B cell (primary cell): ENCODE results near the gene QRICH1. TPM values are rescaled to one million over a fixed set of nuclear protein-coding genes. Genes with fewer than 3 reads are reported as not detected.

Experiments
- ATAC-seq: fragments of 200-7000 bp; cut with Tn5 transposase; one replicate; pipeline ENCODE4 v1.10.0; 2021; ENCODE audit warnings: low read depth, mild to moderate bottlenecking, moderate number of reproducible peaks, moderate library complexity
- CTCF ChIA-PET: fragments of 350-600 bp; sonication (Branson Sonifier 250); formaldehyde crosslinking; loops from one replicate; lab custom pipeline; 2021; ENCODE audit warnings: antibody characterized with exemption, inconsistent platforms; lab: Charles Lee
- POLR2A ChIA-PET: fragments of 350-600 bp; sonication (Branson Sonifier 250); formaldehyde crosslinking; loops from one replicate; lab custom pipeline; 2021; ENCODE audit warnings: antibody characterized with exemption; lab: Charles Lee
- DNase-seq: peaks from one replicate; pipeline ENCODE4 v3.0.0; 2013
- H2AFZ ChIP-seq: 2 replicates; pipeline ENCODE4 v1.6.1; 2012; ENCODE audit warnings: mild to moderate bottlenecking, low read depth, low read length; ENCODE audit not compliant: insufficient read depth, poor library complexity, severe bottlenecking
- H3K27ac ChIP-seq, 2 donors: 1 replicate in 1 of 2; 2 replicates in 1 of 2; pipeline ENCODE4 v1.5.1; 2012 to 2013; ENCODE audit warnings: low read length in 2 of 2, mild to moderate bottlenecking in 2 of 2, moderate library complexity in 1 of 2
- H3K27me3 ChIP-seq, 4 experiments: fragments of 200-600 bp in 1 of 4; sonication (generic) in 1 of 4; replicated peaks in 1 of 4; 1 replicate in 2 of 4; 2 replicates in 2 of 4; pipeline versions ENCODE4 v1.6.1 to v1.7.0; 2013 to 2016; ENCODE audit warnings: low read length in 3 of 4, mild to moderate bottlenecking in 2 of 4, mixed read lengths in 1 of 4, moderate library complexity in 1 of 4; ENCODE audit not compliant: insufficient read depth in 4 of 4, control insufficient read depth in 3 of 4; ENCODE audit errors: control extremely low read depth in 1 of 4
- H3K36me3 ChIP-seq, 2 experiments: replicated peaks in 1 of 2; 1 replicate in 1 of 2; 2 replicates in 1 of 2; pipeline versions ENCODE4 v1.6.1 to v1.7.1; 2013; ENCODE audit warnings: low read length in 1 of 2; ENCODE audit not compliant: insufficient read depth in 2 of 2, control insufficient read depth in 1 of 2; ENCODE audit errors: control extremely low read depth in 1 of 2, extremely low read depth in 1 of 2
- H3K4me1 ChIP-seq, 2 donors: fragments of 200-600 bp in 1 of 2; sonication (generic) in 1 of 2; 1 replicate in 1 of 2; 2 replicates in 1 of 2; pipeline versions ENCODE4 v1.5.1 to v1.6.1; 2013 to 2017; ENCODE audit warnings: low read length in 2 of 2; ENCODE audit not compliant: control insufficient read depth in 2 of 2, insufficient read depth in 2 of 2
- H3K4me2 ChIP-seq: replicated peaks from 2 replicates; pipeline ENCODE3; 2012; ENCODE audit warnings: mild to moderate bottlenecking, low read depth, low read length; ENCODE audit not compliant: poor library complexity, severe bottlenecking
- H3K4me3 ChIP-seq, 5 experiments: fragments of 200-600 bp in 1 of 5; sonication (generic) in 1 of 5; 1 replicate in 3 of 5; 2 replicates in 2 of 5; pipeline versions ENCODE4 v1.5.1 to v1.7.0; 2011 to 2016; ENCODE audit warnings: low read length in 4 of 5, mild to moderate bottlenecking in 4 of 5, low read depth in 2 of 5, control low read depth in 1 of 5, moderate library complexity in 1 of 5; ENCODE audit not compliant: insufficient read depth in 1 of 5; ENCODE audit errors: control extremely low read depth in 1 of 5, extremely low read depth in 1 of 5
- H3K79me2 ChIP-seq: fragments of 200-600 bp; sonication (generic); one replicate; pipeline ENCODE4 v1.6.0; 2016; ENCODE audit warnings: low read length; ENCODE audit not compliant: control insufficient read depth, insufficient read depth
- H3K9ac ChIP-seq: fragments of 200-600 bp; sonication (generic); 2 replicates; pipeline ENCODE4 v1.6.1; 2017; ENCODE audit warnings: mild to moderate bottlenecking, low read length, moderate library complexity
- H3K9me3 ChIP-seq, 3 donors: one replicate each; pipeline versions ENCODE4 v1.6.1 to v1.7.1; 2013; ENCODE audit warnings: low read length in 2 of 3; ENCODE audit not compliant: control insufficient read depth in 2 of 3, insufficient read depth in 1 of 3; ENCODE audit errors: control extremely low read depth in 1 of 3
- H4K20me1 ChIP-seq: 2 replicates; pipeline ENCODE4 v1.6.0; 2012; ENCODE audit warnings: mild to moderate bottlenecking, low read length; ENCODE audit not compliant: insufficient read depth, control insufficient read depth, poor library complexity, severe bottlenecking
- H3K27ac Mint-ChIP-seq: one replicate; pipeline ENCODE4 v1.8.0; 2021; ENCODE audit warnings: mixed read lengths
- H3K27me3 Mint-ChIP-seq: one replicate; pipeline ENCODE4 v1.8.0; 2021; ENCODE audit warnings: mixed read lengths
- H3K4me1 Mint-ChIP-seq: one replicate; pipeline ENCODE4 v1.8.0; 2021; ENCODE audit warnings: mixed read lengths
- H3K4me3 Mint-ChIP-seq: one replicate; pipeline ENCODE4 v1.8.0; 2021; ENCODE audit warnings: mixed read lengths
- H3K9me3 Mint-ChIP-seq: one replicate; pipeline ENCODE4 v1.8.0; 2022; ENCODE audit warnings: mixed read lengths; ENCODE audit not compliant: insufficient read depth
- EZH2 ChIP-seq: IDR thresholded peaks from 2 replicates; pipeline ENCODE4 v1.6.1; 2012; ENCODE audit warnings: borderline replicate concordance, low read depth, mild to moderate bottlenecking, moderate library complexity, low read length; ENCODE audit not compliant: insufficient read depth, poor library complexity, severe bottlenecking
- WGBS: methylation state at CpG from one replicate; pipeline ENCODE4 v1.1.5; 2013; ENCODE audit warnings: missing lambda C conversion rate; ENCODE audit not compliant: insufficient coverage; 5-methylcytosine and 5-hydroxymethylcytosine counted together
- intact Hi-C: fragments of 100-400 bp; cut with micrococcal nuclease; formaldehyde crosslinking; loops from one replicate; pipeline ENCODE4 v1.10.0; 2022
- polyA plus RNA-seq: library from polyadenylated mRNA; depleted of rRNA; stranded (reverse); fragments of >200 nt; gene quantifications from 2 replicates; pipeline ENCODE4 v1.2.3, GENCODE V29; 2012
- total RNA-seq, 2 donors: library from RNA; stranded (reverse); fragments of 120-200 nt in 1 of 2; gene quantifications; 1 replicate in 1 of 2; 2 replicates in 1 of 2; pipeline versions ENCODE4 v1.2.3 to v1.2.4, GENCODE V29; 2013 to 2022
- TF ChIP-seq, protein P1 (sequence below): fragments of 200-600 bp; IDR thresholded peaks from one replicate; pipeline ENCODE4 v1.8.0; 2022; ENCODE audit warnings: antibody characterized with exemption, mild to moderate bottlenecking

Gene QRICH1
- total and polyA plus RNA-seq, 2 donors (not counting 1 experiment from before 2014, with no cell fraction given), result 179 to 187 TPM

DNA sequence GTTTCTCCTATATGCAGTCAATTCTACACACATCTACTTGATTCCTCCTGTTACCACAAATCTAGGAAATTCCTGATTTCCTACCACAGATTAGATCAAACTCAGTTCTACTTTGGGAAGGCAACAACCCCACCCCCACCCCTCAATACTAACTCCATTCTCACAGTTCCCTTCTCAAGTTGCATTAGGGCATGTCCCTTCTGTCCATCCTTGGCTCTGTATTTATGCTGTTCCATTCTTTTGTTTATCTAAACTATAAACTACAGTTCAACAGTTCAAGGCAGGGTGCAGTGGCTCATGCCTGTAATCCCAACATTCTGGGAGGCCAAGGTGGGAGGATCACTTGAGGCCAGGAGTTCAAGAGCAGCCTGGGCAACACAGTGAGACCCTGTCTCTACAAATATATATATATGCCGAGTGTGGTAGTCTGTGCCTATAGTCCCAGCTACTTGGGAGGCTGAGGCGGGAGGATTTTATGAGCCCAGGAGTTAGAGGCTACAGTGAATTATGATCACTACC, 39.5 kb downstream of the QRICH1 start:
- no peak overlapping the region for H3K4me3 Mint-ChIP-seq

GRCh38 chr3:49053543-49053942, 40.3 kb downstream of the QRICH1 start:
- H3K79me2 ChIP-seq, result peaks cover 31% of the 10 kb centered on the region
- TF ChIP-seq EZH2, result no peak
- TF ChIP-seq, protein P1, sequence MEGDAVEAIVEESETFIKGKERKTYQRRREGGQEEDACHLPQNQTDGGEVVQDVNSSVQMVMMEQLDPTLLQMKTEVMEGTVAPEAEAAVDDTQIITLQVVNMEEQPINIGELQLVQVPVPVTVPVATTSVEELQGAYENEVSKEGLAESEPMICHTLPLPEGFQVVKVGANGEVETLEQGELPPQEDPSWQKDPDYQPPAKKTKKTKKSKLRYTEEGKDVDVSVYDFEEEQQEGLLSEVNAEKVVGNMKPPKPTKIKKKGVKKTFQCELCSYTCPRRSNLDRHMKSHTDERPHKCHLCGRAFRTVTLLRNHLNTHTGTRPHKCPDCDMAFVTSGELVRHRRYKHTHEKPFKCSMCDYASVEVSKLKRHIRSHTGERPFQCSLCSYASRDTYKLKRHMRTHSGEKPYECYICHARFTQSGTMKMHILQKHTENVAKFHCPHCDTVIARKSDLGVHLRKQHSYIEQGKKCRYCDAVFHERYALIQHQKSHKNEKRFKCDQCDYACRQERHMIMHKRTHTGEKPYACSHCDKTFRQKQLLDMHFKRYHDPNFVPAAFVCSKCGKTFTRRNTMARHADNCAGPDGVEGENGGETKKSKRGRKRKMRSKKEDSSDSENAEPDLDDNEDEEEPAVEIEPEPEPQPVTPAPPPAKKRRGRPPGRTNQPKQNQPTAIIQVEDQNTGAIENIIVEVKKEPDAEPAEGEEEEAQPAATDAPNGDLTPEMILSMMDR, result no peak
- no peak overlapping the region for H3K27ac Mint-ChIP-seq
- H3K27ac ChIP-seq, result no peak overlapping the region
- POLR2A ChIA-PET, result no interaction called here
- no peak overlapping the region for H3K4me3 Mint-ChIP-seq
- H4K20me1 ChIP-seq, result peaks cover 39% of the 10 kb centered on the region
- ATAC-seq (no peak), DNase-seq (no peak)
- no peaks in the 10 kb centered on the region for H3K27me3 ChIP-seq
- no peaks in the 10 kb centered on the region for H3K27me3 Mint-ChIP-seq
- WGBS, result 50% methylated on average over 1 of the region's 1 CpG
- no peaks in the 10 kb centered on the region for H3K4me1 ChIP-seq
- no peaks in the 10 kb centered on the region for H3K4me1 Mint-ChIP-seq
- intact Hi-C loops, result no loop called here
- no peaks in the 10 kb centered on the region for H3K9me3 Mint-ChIP-seq
- H3K4me2 ChIP-seq, result no peak overlapping the region
- no peak overlapping the region for H2AFZ ChIP-seq
- no peak overlapping the region for H3K4me3 ChIP-seq
- H3K9me3 ChIP-seq, result no peaks in the 10 kb centered on the region
- peaks cover 0 to 54% of the 10 kb centered on the region in 2 experiments for H3K36me3 ChIP-seq
- H3K9ac ChIP-seq, result no peak overlapping the region
- CTCF ChIA-PET, result no interaction called here

More for the DNA sequence above, 39.5 kb downstream of the QRICH1 start:
- Mint-ChIP-seq H3K27me3 (no peaks in the 10 kb centered on the region), H3K4me1 (no peaks in the 10 kb centered on the region), H3K9me3 (no peaks in the 10 kb centered on the region), H3K27ac (no peak overlapping the region)
- Histone ChIP-seq H3K79me2 (peaks cover 33% of the 10 kb centered on the region), H3K36me3 (peaks cover 0 to 54% of the 10 kb centered on the region in 2 experiments), H3K4me1 (no peaks in the 10 kb centered on the region), H3K27me3 (no peaks in the 10 kb centered on the region), H3K9ac (no peak overlapping the region), H4K20me1 (peaks cover 39% of the 10 kb centered on the region), H3K27ac (no peak overlapping the region), H3K9me3 (no peaks in the 10 kb centered on the region), H3K4me2 (no peak overlapping the region), H2AFZ (no peak overlapping the region), H3K4me3 (no peak overlapping the region)
- CTCF ChIA-PET, result no interaction called here
- whole genome bisulfite sequencing, result no CpG with 5 or more reads among the region's 2 CpGs
- ATAC-seq, result no peak
- TF ChIP-seq, protein P1, result no peak
- no peak for TF ChIP-seq EZH2
- no peak for DNase-seq
- intact Hi-C loops, result no loop called here
- POLR2A ChIA-PET, result no interaction called here
